ENCODE data around the gene OTX1.
"Not testable (repeated sequence)": the region's sequence is repeated elsewhere in the genome, so short reads cannot be mapped to it uniquely, and the experiment has no call there.

OTX1 gene

DNA sequence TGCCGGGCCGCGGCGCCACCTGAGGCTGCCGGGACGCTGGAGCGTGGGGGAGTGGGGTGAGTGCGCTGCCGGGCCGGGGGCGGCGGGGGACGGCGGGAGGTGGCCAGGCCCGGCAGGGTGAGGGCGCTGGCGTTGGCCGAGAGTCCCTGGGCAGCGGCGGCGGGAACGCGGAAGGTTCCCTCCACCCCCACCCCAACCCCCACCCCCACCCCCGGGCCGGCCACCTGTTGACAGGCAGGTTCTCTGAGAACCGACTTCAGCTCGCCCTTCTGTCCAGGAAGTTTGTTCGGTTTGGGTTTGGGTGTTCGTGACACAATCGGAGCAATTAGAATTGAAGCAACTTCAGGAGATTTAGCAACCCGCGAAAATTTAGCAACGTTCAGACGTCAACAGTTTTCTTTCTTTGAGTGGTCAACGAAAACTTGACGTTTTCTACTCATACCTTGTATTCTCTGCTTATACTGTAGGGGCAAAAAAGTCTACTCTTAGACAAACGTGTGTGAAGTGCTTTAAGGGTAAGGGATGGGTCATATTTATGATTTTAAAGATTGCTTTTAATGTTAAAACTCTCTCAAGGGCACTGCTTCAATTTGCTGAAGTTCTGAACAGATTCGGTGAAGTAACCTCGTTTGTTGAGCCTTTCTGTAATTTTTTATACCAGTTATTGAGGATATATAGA lies 9.3 kb downstream of the OTX1 start:
- no peak for DNase-seq

DNA sequence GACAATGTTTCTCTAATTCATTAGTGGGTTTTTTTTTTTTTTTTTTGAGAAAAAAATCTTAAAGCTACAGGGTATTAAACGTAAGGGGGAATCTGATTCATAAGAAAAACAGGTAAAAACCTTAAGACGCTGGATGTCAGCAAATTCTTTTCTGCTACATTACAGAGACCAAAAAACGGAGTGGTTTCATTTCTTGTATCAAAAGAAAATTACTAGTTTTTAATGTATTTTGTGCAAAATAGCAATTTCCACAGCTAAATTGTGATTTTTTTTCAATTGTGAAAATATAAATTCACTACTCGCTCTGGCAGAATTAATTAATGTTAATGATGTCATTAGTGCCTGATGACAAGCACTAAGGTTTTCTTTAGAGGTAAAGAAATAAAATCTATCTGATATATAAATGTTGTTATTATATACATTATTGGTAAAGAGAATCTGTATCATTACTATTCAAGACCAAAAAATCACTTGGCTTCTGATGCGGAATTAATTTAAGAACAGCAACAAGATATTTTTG lies 9.9 kb downstream of the OTX1 start:
- no peak for DNase-seq

DNA sequence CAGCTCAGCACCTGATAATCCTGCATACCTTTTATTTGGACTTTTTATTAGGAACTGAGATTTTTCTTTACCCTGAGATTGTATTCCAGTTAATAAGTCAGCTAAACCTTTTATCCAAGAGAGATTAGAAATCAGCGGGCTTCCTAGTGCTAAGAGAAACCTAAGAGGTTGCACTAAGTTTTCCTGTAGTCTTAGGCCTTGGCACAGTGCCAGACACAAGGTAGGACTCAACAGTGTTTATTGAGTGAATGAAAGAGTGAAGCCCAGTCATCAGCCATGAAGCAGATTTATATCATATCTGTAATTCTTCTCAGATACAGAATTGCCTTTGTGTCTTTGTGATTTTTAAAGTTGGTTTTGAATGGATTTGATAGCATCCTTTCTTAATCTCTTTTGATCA lies 13.6 kb downstream of the OTX1 start:
- DNase-seq = no peak

DNA sequence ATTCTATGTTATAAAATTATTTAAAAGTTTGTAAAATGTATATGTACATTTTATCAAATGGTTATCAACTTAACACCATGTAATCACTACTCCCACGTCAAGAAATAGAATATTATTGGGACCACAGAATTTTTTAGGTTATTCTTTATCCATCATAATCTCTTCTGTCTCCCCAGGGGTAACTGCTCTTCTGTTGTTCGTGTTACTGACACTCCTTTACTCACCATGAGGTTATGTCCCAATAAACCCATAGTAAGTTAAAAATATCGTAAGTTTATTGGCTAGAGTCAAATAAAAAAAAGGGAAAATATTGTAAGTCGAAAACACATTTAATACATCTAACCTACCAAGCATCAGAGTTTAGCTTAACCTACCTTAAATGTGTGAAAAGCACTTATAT lies 14.0 kb downstream of the OTX1 start:
- no peak for DNase-seq

DNA sequence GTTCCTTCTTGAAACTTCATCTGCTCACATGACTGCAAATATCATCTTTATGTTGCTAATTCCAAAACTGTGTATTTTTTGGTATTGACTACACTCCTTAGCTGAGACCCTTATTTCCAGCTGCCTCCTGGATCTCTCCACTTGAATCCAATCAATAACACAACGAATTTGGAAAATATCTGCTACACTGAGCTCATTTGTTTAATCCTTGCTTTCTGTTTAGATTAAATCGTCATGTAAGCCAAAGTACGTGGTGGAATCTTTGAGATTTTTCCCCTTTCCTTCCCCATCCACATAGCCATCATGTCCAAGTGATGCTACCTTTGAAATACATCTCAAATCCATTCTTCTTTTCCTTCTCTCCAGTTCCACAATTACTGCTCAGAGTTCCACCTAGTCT lies 15.6 kb downstream of the OTX1 start:
- no peak for DNase-seq

DNA sequence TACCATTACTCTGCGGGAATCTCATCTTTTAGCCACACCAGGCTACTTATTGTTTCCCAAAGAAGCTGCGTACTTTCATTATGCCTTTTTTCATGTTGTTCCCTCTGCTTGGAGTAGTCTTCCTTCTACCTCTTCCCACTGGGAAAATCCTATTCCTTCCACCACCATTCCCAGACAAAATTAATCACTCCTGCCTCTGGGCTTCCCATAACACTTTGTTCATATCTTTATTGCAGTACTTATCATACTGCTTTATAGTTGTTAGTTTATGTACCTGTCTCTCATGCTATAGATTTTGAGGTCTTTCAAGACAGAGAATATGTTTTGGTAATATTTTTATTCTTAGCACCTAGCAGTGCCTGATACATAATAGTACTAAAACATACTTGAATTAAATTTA lies 16.2 kb downstream of the OTX1 start:
- no peak for DNase-seq

DNA sequence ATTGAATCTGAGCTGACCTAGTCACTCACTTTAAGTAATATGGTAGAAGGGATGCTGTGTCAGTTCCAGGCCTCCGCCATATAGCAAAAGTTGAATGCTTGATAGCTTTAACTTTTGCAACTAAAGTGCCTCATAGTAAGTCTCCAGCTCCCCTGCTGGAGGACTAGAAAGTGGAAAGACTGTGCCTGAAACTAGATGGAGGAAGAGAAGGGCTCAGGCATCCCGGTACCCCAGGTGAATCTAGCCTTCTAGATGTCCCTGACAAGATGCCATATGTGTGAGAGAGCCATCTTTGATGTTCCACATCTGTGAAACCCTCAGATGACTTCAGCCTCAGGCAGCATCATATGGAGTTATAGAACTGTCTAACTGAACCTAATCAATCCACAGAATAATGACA lies 21.0 kb downstream of the OTX1 start:
- no peak for DNase-seq

DNA sequence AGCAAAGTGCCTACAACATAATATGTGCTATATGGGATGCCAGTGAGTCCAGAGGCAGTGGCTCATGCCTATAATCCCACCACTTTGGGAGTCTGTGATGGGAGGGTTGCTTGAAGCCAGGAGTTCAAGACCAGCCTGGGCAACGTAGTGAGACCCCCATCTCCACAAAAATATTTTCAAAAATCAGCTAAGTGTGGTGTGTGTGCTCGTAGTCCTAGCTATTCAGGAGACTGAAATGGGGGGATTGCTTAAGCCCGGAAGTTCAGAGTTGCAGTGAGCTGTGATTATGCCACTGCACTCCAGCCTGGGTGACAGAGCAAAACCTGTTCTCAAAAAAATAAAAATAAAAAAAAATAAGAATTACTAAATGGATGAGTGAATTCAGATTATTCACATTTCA lies 23.4 kb downstream of the OTX1 start:
- no peak for DNase-seq

DNA sequence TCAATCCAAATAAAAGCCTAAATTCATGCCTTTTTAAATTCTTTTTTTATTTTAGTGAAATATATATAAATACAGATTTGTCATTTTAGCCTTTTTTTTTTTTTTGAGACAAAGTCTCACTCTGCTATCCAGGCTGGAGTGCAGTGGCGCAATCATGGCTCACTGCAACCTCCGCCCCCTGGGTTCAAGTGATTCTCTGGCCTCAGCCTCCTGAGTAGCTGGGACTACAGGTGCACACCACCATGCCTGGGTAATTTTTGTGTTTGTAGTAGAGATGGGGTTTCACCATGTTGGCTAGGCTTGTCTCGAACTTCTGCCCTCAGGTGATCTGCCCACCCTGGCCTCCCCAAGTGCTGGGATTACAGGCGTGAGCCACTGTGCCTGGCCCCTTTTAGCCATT lies 23.8 kb downstream of the OTX1 start:
- not testable (repeated sequence) for DNase-seq

DNA sequence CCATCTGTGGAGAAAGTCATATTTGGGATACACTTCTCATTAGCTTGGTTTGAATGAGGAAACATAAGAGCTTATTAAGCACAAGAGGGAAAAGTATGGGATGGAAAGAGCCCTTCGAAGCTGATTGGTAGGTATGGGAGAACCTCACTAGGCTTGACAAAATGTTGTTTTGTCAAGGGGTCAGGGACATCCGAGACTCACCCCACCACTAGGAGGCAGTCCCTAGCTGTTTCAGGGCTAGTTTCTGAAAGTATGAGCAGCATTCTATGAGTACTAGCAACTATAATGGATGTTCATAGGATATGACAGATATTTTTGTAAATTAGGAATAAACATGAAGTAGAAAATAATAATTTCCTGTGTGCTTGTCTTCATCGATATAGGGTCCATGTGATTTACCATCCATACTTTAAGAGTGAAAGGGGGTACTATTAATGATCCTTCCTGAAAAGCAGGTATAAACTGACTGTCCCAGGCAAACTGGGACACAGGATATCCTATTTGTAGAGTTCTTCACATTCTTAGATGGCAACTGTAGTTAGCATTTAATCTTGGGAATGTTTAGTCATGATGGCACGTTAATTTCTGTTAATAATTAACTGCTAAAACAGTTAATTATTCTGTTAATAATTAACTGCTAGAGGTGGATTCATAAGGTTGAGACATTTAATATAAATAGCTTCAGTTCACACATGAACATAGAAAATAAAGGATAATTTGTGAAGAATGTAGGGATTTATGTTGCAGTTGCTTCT lies 28.4 kb downstream of the OTX1 start:
- DNase-seq = no peak

DNA sequence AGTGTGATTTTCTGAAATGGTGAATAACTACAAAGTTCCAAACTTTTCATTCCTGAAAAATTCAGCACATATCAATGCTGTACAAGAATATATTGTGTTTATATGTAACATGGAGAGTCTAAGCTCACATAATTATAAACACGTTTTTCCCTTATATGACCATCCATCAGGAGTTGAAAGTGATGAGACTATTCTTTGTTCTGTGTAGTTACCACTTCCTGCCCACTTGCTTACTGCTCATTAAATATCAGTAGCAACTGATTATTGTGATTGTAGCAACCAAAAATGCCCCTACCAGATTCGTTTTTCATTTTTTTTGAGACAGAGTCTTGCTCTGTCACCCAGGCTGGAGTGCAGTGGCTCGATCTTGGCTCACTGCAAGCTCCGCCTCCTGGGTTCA lies 30.8 kb downstream of the OTX1 start:
- no peak for DNase-seq

DNA sequence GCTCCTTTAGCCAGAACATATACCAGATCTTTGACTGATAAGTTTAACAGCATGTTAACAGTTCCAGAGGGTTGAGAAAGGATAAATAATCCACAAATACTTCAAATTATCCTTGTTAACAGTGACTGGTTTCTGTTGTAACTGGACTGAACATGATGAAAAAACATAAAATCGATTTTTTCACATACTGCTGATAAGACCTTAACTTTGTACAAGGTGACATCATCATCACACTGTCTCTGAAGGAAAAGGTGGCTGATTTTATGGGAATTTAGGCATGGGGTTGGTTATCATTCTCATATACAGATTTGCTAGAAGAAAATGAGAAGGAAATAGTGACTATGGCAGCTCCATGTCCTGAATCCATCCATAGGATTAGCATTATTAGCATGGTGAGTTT lies 36.1 kb downstream of the OTX1 start:
- DNase-seq = no peak

DNA sequence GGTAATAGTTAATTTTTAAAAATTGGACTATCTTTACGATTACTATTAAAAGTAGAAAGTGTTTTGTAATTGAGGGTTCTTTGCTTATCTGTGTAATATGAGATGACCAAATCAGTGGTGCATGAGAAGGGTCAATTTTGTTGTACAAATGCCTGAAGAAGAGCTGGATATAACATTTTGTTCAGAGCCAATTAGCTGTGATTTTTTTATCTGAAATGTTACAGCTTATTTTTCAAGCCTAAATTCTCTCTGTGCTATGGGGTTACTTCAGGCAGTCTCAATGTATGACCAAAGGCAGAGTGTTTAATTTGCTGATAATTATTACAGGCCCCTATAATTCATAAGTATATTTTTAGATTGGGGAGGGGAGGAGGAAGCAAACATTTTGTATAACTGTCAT lies 41.8 kb downstream of the OTX1 start:
- no peak for DNase-seq

DNA sequence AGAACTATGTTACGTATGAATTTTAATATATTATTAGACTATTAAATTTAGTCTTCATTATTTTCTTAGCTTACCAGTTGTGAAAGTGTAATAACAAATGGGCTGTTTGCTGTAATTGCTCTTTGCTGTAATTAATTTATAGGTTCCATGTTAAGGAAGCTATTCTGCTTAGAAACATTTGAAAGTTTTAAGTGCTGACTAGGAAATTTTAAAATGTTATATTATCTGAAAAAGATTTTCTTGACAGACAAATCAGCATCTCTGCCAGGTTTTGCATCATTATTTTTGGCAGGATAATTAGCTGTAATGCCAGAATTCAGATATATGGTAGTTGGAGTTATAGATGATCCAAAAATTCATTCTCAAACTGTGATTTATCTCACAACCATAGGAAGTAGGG lies 42.2 kb downstream of the OTX1 start:
- DNase-seq = no peak

DNA sequence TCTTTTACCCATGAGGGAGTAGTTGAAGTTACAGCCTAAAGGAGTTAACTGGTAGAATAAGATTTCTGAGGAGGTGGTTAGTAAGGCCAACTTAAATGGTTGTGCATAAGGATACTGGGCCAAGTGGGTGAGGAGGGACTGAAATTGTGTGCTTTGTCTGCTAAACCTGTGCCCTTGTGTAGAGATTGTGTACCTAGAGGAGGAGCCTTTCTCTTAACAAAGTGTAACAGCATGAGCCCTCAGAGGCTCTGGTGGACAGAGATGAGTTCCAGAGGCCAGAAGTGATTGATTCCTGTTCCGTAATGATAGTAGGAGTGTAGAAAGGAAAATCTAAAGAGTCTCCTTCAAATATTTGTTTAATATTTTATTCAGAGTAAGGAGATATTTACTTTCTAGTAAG lies 42.9 kb downstream of the OTX1 start:
- DNase-seq = no peak

DNA sequence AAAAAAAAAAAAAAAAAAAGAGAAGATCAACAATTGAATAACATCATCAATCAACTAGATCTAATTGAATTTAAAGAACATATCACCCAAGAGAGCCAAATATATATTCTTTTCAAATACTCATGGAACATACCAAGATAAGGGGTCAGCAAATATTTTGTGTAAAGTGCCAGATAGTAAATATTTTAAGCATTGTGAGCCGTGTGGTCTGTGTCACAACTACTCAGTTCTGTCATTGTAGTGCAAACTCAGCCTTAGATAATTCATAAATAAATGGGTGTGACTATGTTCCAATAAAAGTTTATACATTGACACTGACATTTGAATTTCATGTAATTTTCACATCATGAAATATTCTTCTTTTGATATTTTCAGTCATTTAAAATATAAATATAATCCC lies 45.9 kb downstream of the OTX1 start:
- DNase-seq = no peak

DNA sequence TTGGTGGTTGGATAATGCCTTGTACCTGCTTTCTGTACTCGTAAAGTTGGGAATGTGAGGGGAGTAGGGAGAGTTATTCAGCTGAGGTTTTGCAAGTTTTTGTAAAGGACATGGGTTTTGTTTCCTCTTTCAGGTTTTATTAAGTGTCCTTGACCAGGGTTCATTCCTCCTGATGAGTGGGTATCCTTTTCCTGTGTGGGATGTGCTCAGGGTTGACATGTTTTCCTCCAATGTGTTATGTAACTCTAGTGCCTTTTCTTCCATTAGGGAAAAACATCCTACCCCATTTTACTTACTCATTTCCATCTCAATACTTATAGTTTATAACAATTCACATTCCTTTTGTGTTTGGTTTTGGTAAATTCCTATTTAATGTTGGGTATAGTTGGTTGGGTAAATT lies 48.4 kb downstream of the OTX1 start:
- no peak for DNase-seq

DNA sequence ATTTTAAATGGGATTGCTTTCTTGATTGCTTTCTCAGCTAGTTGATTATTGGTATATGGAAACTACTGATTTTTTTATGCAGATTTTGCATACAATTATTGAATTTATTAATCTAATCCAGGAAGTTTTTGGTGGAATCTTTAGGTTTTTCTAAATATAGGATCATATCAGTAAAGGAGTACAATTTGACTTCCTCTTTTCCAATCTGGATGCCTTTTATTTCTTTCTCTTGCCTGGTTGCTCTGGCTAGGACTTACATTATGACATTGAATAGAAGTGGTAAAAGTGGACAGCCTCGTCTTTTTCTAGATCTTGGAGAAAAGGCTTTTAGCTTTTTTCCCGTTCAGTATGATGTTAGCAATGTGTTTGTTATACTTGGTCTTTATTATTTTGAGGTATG lies 51.3 kb downstream of the OTX1 start:
- no peak for DNase-seq

DNA sequence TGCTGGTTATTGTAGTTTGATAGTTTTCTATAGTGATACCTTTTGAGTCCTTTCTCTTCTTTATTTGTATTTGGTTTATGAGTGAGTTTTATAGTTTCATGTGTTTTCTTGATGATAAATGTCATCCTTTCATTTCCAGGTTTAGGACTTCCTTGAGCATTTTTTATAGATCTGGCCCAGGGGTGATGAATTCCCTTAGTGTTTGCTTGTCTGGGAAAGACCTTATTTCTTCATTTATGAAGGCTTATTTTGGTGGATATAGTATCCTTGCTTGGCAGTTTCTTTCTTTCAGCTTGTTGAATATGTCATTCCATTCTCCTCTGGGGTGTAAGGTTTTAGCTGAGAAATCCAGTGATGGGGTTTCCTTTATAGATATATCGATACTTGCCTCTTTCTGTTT lies 53.9 kb downstream of the OTX1 start:
- no peak for DNase-seq
